Astrocyte (in vitro differentiated cells and primary cell): ENCODE measurements around the gene HSPA12B. TPM values are rescaled to one million over a fixed set of nuclear protein-coding genes. Genes with fewer than 3 reads are reported as not detected.

Experiments
- DNase-seq: peaks from one replicate; pipeline ENCODE4 v3.0.0-alpha.2; 2010; ENCODE audit warnings: low read depth
- FAIRE-seq: peaks from 2 replicates; lab custom pipeline; 2011; peaks lifted over from hg19 to GRCh38; lab: Jason Lieb, UNC
- H2AFZ ChIP-seq: 2 replicates; pipeline ENCODE4 v1.6.0; 2012; ENCODE audit warnings: low read depth, low read length, inconsistent platforms
- H3K27ac ChIP-seq: 2 replicates; pipeline ENCODE4 v1.5.1; 2011; ENCODE audit warnings: low read depth, low read length, inconsistent platforms
- H3K27me3 ChIP-seq: 2 replicates; pipeline ENCODE4 v1.6.0; 2011; ENCODE audit warnings: low read length, inconsistent platforms; ENCODE audit not compliant: insufficient read depth
- H3K36me3 ChIP-seq: 2 replicates; pipeline ENCODE4 v1.5.1; 2011; ENCODE audit warnings: low read length, inconsistent platforms; ENCODE audit not compliant: insufficient read depth
- H3K4me1 ChIP-seq: 2 replicates; pipeline ENCODE4 v1.5.1; 2011; ENCODE audit warnings: low read length, inconsistent platforms; ENCODE audit not compliant: insufficient read depth
- H3K4me2 ChIP-seq: 2 replicates; pipeline ENCODE4 v1.6.0; 2012; ENCODE audit warnings: low read length, inconsistent platforms
- H3K4me3 ChIP-seq: 2 replicates; pipeline ENCODE4 v1.5.1; 2011; ENCODE audit warnings: low read depth, mild to moderate bottlenecking, low read length, inconsistent platforms; ENCODE audit not compliant: insufficient read depth
- H3K79me2 ChIP-seq: 2 replicates; pipeline ENCODE4 v1.6.0; 2012; ENCODE audit warnings: mild to moderate bottlenecking, low read length, inconsistent platforms; ENCODE audit not compliant: insufficient read depth
- H3K9ac ChIP-seq: 2 replicates; pipeline ENCODE4 v1.6.0; 2012; ENCODE audit warnings: mild to moderate bottlenecking, low read length, inconsistent platforms
- H3K9me3 ChIP-seq: 2 replicates; pipeline ENCODE4 v1.5.1; 2012; ENCODE audit warnings: low read depth, mild to moderate bottlenecking, low read length, inconsistent platforms; ENCODE audit not compliant: insufficient read depth
- H4K20me1 ChIP-seq: 2 replicates; pipeline ENCODE4 v1.6.0; 2012; ENCODE audit warnings: low read length, inconsistent platforms; ENCODE audit not compliant: insufficient read depth
- H3K27ac Mint-ChIP-seq: one replicate; pipeline ENCODE4 v1.8.0; 2021; ENCODE audit warnings: mild to moderate bottlenecking, mixed read lengths; ENCODE audit not compliant: unreplicated experiment
- H3K27me3 Mint-ChIP-seq: one replicate; pipeline ENCODE4 v1.8.0; 2021; ENCODE audit warnings: low read depth, mixed read lengths; ENCODE audit not compliant: unreplicated experiment
- H3K36me3 Mint-ChIP-seq: one replicate; pipeline ENCODE4 v1.8.0; 2021; ENCODE audit warnings: low read depth, mixed read lengths; ENCODE audit not compliant: unreplicated experiment
- H3K4me1 Mint-ChIP-seq: one replicate; pipeline ENCODE4 v1.8.0; 2021; ENCODE audit warnings: low read depth, mixed read lengths; ENCODE audit not compliant: unreplicated experiment
- H3K4me3 Mint-ChIP-seq: one replicate; pipeline ENCODE4 v1.8.0; 2021; ENCODE audit warnings: mild to moderate bottlenecking, moderate library complexity, mixed read lengths; ENCODE audit not compliant: unreplicated experiment
- H3K9me3 Mint-ChIP-seq: one replicate; pipeline ENCODE4 v1.8.0; 2021; ENCODE audit warnings: mild to moderate bottlenecking, mixed read lengths; ENCODE audit not compliant: unreplicated experiment
- EZH2 ChIP-seq: IDR thresholded peaks from 2 replicates; pipeline ENCODE4 v1.6.1; 2012; ENCODE audit warnings: mild to moderate bottlenecking, low read length, inconsistent platforms; ENCODE audit not compliant: insufficient read depth
- total RNA-seq: library from RNA; stranded (reverse); gene quantifications from 2 replicates; pipeline ENCODE4 v1.2.1, GENCODE V29; 2021
- TF ChIP-seq, protein P1 (sequence below): IDR thresholded peaks from 2 replicates; pipeline ENCODE4 v1.5.1; 2011; ENCODE audit warnings: low read depth, mild to moderate bottlenecking, inconsistent platforms, low read length, moderate library complexity; ENCODE audit not compliant: insufficient read depth

Gene HSPA12B
- total RNA-seq, 1 donor from 2014 or later = not detected

DNA sequence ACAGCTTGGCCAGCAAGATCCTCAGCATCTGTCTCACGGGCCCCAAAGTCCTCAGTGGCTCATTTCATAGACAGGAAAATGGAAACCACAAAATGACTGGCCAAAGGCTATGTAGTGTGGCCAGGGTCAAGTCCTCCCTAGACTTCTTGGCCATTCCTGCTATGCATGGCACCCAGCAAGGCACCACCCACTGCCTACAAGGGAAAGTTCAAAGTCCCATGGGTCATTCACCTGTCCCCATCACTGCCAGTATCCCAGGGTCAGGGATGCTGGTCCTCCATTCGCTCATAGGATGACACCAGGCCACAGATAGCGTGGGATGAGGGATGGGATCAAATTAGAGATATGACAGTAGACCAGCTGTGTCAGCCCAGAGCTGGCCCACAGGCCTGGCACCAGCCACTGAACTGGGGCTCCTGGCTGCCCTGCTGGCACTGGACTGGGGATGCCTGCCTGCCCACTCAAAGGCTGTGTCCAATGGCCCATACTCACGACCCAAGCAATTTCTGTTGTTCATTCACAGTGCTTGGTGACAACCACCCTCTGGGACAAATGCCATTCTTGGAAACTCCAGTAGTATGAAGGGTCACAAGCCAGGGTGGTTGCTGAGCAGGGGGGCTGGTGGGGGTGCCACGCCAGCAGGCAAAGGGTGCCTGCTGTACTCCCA, 23.5 kb downstream of the HSPA12B start:
- FAIRE-seq (no peak), DNase-seq (no peak)
- H3K36me3 Mint-ChIP-seq = peaks cover 11% of the 10 kb centered on the region
- TF ChIP-seq, protein P1, sequence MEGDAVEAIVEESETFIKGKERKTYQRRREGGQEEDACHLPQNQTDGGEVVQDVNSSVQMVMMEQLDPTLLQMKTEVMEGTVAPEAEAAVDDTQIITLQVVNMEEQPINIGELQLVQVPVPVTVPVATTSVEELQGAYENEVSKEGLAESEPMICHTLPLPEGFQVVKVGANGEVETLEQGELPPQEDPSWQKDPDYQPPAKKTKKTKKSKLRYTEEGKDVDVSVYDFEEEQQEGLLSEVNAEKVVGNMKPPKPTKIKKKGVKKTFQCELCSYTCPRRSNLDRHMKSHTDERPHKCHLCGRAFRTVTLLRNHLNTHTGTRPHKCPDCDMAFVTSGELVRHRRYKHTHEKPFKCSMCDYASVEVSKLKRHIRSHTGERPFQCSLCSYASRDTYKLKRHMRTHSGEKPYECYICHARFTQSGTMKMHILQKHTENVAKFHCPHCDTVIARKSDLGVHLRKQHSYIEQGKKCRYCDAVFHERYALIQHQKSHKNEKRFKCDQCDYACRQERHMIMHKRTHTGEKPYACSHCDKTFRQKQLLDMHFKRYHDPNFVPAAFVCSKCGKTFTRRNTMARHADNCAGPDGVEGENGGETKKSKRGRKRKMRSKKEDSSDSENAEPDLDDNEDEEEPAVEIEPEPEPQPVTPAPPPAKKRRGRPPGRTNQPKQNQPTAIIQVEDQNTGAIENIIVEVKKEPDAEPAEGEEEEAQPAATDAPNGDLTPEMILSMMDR = no peak
- TF ChIP-seq EZH2 = no peak
- H3K27ac Mint-ChIP-seq = no peak overlapping the region
- H3K9me3 Mint-ChIP-seq = peaks cover 3% of the 10 kb centered on the region
- peaks cover 2% of the 10 kb centered on the region for H3K4me1 ChIP-seq
- H3K4me2 ChIP-seq = no peak overlapping the region
- H3K9me3 ChIP-seq = no peaks in the 10 kb centered on the region
- no peak overlapping the region for H3K4me3 Mint-ChIP-seq
- H3K79me2 ChIP-seq = peaks cover 9% of the 10 kb centered on the region
- H4K20me1 ChIP-seq = peaks cover 17% of the 10 kb centered on the region
- H3K36me3 ChIP-seq = no peaks in the 10 kb centered on the region
- no peak overlapping the region for H2AFZ ChIP-seq
- no peaks in the 10 kb centered on the region for H3K4me1 Mint-ChIP-seq
- H3K4me3 ChIP-seq = no peak overlapping the region
- H3K27me3 ChIP-seq = peaks cover 5% of the 10 kb centered on the region
- H3K9ac ChIP-seq = no peak overlapping the region
- H3K27ac ChIP-seq = no peak overlapping the region
- peaks cover 11% of the 10 kb centered on the region for H3K27me3 Mint-ChIP-seq

DNA sequence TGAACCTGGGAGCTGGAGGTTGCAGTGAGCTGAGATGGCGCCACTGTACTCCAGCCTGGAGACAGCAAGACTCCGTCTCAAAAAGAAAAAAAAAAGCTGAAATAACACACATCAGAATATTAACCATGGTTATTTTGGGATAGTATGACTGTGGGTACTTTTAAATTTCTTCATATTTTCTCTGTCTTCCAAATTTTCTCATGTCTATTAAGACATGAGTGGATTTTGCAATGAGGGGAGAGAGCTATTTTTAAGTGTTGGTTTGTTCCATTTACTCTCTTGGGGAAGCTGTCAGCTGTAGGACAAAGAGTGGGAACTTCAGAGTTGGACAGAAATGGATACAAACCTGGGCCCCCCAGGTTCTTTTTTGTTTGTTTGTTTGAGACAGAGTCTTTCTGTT, 24.8 kb downstream of the HSPA12B start:
- Histone ChIP-seq H3K36me3 (peaks cover 3% of the 10 kb centered on the region), H3K4me1 (no peaks in the 10 kb centered on the region), H3K27me3 (no peaks in the 10 kb centered on the region), H3K9ac (no peak overlapping the region), H2AFZ (no peak overlapping the region), H3K4me3 (no peak overlapping the region), H4K20me1 (peaks cover 14% of the 10 kb centered on the region), H3K27ac (no peak overlapping the region), H3K9me3 (no peaks in the 10 kb centered on the region), H3K4me2 (no peak overlapping the region), H3K79me2 (peaks cover 11% of the 10 kb centered on the region)
- Mint-ChIP-seq H3K36me3 (peaks cover 11% of the 10 kb centered on the region), H3K9me3 (peaks cover 2% of the 10 kb centered on the region), H3K27me3 (peaks cover 6% of the 10 kb centered on the region), H3K4me3 (no peak overlapping the region), H3K4me1 (no peaks in the 10 kb centered on the region), H3K27ac (no peak overlapping the region)
- DNase-seq = no peak
- no peak for FAIRE-seq
- TF ChIP-seq EZH2 = no peak
- TF ChIP-seq, protein P1 = no peak

DNA sequence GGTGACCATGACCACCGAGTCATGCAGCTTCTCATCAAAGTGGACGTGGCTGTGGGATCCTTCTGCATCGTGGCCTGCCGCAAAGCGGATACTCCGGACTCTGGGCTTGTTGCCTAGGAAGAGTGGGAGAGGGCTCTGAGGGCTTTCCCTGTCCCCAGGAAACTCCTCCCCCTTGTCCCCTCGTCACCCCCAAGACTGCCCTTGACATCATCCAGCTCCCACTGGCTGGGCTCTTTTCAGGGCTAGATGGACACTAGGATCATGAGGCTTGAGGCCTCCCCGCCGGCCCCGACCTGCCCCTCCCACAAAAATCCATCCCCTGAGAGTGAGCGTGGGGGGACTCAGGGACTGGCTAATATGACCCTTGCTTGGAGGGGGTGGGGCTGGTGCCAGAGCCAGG, 26.1 kb downstream of the HSPA12B start:
- DNase-seq (no peak), FAIRE-seq (no peak)
- H3K27me3 Mint-ChIP-seq = no peaks in the 10 kb centered on the region
- Histone ChIP-seq H3K79me2 (peaks cover 13% of the 10 kb centered on the region), H3K27me3 (no peaks in the 10 kb centered on the region), H3K4me2 (no peak overlapping the region), H4K20me1 (peaks cover 5% of the 10 kb centered on the region), H3K9ac (no peak overlapping the region), H2AFZ (no peak overlapping the region), H3K36me3 (peaks cover 3% of the 10 kb centered on the region), H3K27ac (no peak overlapping the region), H3K4me1 (no peaks in the 10 kb centered on the region), H3K4me3 (no peak overlapping the region), H3K9me3 (no peaks in the 10 kb centered on the region)
- no peak overlapping the region for H3K27ac Mint-ChIP-seq
- no peaks in the 10 kb centered on the region for H3K4me1 Mint-ChIP-seq
- TF ChIP-seq, protein P1 = no peak
- TF ChIP-seq EZH2 = no peak
- no peaks in the 10 kb centered on the region for H3K9me3 Mint-ChIP-seq
- H3K36me3 Mint-ChIP-seq = peaks cover 9% of the 10 kb centered on the region
- no peak overlapping the region for H3K4me3 Mint-ChIP-seq
